Activated CD8-positive, alpha-beta memory T cell treated with anti-CD3 and anti-CD28 coated beads for 4 hours (primary cell): Measurements from ENCODE around the gene RPS6KB2.
"Not testable (repeated sequence)": the region's sequence is repeated elsewhere in the genome, so short reads cannot be mapped to it uniquely, and the experiment has no call there.

Experiments used
- DNase-seq, 2 donors: peaks; one replicate each; pipeline ENCODE4 v3.0.0-alpha.2; 2020; ENCODE audit warnings: low read depth in 2 of 2

RPS6KB2 gene

DNA sequence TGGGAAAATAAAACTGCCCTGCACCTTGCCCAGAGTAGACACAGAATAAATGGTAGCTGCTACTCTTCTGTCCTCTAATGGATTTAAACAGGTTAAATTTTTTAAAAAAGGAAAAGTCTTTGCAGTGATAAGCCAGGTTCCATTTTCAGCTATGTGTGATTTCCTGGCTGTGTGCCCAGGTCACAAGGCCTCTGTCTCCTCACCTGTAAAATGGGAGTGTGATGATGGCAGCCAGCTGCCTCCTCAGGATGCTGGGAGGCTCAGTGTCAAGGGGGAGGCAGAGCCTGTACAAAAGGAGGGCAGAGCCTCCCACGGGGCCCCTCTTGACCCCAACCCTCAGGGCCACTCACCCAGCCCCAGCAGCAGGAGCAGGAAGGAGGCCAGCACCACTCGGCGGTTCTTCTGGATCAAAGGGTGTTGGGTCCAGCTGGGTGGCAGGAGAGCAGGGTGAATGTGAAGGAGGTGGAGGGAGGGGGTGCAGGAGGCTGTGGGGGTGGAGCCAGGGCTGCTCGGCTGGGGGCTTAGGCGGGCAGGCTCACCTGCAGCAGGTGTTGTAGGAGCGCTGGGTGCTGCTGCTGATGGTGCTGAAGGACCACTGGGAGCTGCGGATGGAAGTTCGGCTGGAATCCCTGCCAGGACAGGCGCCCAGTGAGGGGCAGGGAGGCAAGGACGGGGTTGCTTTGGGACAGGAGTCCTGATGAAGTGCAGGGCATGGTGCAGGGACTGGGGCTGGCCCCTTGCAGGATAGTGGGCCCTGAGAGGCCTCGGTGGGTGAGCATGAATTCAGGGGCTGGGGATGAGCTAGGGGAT lies 38.9 kb downstream of the RPS6KB2 start:
- DNase-seq = no peak

- DNase-seq = no peak
These were observed 39.8 kb downstream of the RPS6KB2 start for GRCh38 chr11:67468056-67468455.

DNA sequence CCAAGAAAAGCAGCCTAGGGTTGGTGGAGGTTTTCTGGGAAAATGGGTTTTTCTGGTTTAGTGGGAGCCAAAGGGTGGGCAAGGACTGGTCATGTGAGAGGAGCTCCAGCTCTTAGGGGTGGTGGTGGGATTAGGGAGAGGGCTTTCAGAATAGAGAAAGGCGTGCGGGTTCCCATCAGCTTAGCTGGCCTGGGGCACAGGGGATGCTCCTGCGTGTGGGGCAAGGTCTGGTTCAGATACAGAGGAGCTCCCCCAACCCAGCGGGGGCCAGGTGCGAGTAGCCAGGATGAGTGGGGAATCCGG lies 40.1 kb downstream of the RPS6KB2 start:
- DNase-seq = no peak

DNA sequence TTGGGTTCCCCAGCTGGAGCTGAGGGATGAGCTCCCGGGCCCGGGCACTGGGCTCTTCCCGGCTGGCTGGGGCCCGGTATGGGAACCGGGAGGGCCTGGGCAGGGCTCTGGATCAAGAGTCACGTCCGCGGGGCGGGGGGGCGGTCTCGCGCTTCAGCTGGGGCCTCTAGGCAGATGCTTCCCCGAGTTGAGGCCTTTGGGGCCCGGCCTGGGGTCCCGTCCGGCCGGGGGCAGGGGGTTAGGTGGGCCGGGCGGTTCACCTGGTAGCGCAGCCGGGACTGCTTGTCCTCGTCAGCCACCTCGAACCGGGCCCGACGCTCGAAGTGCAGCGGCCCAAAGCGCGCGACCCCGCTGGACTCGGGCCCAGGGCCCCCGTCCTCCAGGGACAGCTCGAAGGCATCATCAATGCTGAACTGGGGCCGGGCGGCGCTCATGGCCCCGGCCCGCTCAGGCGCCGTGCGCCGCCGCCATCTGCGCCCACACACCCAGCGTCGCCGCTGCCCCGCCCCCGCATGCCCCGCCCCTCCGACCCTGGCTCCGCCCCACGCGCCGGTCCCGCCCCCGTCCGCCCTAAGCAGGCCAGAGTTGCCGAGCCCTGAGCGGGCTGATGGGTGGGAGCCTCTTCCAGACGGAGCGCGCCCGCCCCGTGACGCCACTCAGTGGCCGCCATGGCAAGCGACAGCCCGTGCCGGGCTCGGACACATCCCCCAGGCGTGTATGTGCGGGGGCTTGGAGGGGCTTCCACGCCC lies 40.6 kb downstream of the RPS6KB2 start, which contains the start of gene TMEM134:
Gene TMEM134, minus strand, starts transcription at position 493 of the 749 bp plus-strand sequence. Its CDS starts 59 bp downstream, at position 434.
- peak; percentile 86 to 88 for DNase-seq

DNA sequence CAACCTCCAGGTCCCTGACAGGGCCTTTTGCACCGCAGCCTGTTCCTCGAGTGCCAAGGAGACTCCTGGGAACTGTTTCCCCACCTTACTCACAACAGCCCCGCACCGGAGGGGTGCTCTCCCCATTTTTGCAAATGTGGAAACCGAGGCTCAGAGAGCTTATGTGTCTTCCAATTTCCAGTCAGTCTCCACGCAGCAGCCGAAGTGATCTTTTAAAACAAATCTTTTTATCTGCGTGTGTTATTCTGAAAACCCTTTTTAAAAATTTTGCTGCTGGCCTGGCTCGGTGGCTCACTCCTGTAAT lies 41.2 kb downstream of the RPS6KB2 start:
- no peak for DNase-seq

DNA sequence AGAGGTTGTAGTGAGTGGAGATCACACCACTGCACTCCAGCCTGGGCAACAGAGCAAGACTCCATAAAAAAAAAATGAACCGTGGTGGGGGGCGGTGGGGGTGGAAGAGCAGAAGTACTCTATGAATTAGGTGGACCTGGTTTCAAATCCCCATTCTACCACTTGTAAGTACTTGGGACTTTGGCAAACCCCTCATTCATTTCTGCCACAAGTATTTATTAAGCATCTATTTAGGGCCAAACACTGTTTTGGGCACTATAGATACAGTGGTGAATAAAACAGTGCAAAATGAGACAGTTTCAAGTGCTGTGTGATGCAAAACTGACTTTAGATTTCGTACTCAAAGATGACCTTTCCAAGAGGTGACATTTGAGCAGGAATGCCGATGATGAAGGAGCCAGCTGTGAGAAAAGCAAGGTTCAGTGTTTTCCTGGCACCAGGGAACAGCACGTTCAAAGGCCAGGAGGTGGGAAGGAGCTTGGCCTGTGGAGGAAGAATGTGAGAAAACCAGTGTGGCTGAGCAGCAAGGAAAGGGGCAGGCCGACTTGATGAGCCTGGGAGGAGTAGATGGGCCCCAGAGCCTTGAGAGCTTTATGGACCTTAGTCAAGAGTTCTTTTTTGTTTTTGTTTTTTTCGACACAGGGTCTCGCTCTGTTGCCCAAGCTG lies 42.2 kb downstream of the RPS6KB2 start:
- DNase-seq = no peak

GRCh38 chr11:67472882-67473281 lies 44.6 kb downstream of the RPS6KB2 start:
- DNase-seq = no peak

GRCh38 chr11:67476692-67477091 lies 48.4 kb downstream of the RPS6KB2 start:
- not testable (repeated sequence) for DNase-seq

GRCh38 chr11:67477344-67478050 lies 49.2 kb downstream of the RPS6KB2 start:
- DNase-seq = not testable (repeated sequence)

DNA sequence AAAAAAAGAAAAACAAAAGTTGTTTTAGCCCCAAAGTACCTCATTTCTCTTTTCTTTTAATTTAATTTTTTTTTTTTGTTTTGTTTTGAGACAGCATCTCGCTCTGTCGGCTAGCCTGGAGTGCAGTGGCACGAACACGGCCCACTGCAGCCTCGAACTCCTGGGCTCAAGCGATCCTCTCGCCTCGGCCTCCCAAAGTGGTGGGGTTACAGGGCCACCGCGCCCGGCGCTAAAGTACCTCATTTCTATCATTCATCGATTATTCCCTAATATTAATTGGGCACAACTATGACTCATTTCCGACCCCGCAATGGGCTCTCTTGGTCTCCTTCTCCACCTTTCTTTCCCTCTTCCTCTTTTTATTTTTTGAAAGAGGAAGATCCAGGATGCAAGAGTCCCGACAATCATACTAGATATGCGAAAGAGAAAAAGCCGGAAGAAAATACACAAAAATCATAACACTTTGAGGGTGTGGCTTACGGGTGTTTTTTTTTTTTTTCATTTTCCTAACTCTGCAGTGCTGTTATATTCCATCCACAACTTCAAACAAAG lies 54.1 kb downstream of the RPS6KB2 start:
- DNase-seq = no peak

DNA sequence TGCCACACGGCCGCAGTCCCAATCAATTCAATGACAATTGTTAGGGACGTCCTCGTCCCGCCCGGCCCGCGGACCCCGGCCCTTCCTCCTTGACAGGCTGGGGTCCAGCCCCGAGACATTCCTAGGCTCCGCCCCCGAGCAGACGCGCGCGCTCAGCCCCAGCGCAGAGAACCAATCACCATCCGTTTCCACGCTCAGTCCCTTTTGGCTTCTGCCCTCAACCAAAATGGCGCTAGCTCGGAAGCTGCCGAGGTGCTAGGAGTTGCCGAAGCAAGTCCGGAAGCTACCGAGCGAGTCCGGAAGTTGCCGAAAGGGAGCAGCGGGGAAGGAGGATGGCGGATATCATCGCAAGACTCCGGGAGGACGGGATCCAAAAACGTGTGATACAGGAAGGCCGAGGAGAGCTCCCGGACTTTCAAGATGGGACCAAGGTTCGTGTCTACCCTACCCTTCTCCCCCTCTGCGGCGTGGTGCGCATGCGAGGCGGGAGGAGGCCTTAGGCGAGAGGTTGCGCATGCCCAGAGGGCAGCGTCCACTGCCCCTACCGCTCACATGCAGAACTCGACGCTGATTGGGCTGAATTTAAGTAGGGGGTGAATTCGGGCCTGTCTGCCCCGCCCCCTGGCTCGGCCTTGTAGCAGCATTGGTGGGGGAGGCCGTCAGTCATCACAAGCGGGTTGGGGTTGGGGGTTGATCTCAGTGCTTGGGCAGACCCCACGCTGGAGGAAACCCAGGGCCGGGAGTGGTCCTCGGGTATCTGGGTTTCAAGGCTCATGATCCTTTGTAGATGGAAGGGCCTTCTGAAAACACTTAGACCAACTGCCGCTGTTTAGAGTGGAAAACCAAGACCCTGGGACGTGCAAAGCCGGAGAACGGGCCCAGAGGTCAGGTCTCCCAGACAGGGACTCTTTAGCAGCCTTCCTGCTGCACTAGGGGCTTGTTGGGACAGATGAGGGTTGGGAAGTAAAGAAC lies 54.8 kb downstream of the RPS6KB2 start, which contains the start of gene AIP:
Gene AIP, plus strand, starts transcription at position 200 of the 972 bp plus-strand sequence. Its CDS starts 133 bp downstream, at position 333.
- DNase-seq = peak; percentile 90 to 94

- DNase-seq = no peak
These were observed 55.8 kb downstream of the RPS6KB2 start for GRCh38 chr11:67483831-67484665.

DNA sequence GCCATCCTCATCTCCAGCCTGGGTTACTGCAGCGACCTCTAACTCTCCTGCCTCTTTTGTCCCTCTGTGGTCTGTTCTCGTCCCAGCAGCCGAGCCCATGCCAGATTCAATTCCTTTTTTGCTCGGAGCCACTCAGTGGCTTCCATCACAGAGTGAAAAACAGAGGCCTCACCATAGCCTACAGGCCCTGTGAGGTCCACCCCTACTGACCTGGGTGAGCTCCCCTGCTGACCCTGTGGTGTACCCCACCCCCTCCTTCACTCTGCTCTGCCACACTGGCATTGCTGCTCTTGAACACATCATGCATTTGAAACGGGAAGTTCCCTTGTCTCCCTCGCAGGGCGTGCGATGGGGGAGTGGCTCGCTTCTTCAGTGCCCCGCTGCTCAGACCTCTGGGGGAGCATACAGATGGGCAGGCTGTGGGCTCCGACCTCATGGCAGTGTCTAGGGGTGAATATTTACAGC lies 56.6 kb downstream of the RPS6KB2 start:
- peak in 1 of 2 donors; percentile 39 for DNase-seq
